Astrocyte (in vitro differentiated cells and primary cell): ENCODE results near the gene CD34.

Experiments
- CTCF ChIP-seq: IDR thresholded peaks from 2 replicates; pipeline ENCODE4 v1.5.1; 2011; ENCODE audit warnings: low read depth, mild to moderate bottlenecking, inconsistent platforms, low read length, moderate library complexity; ENCODE audit not compliant: insufficient read depth
- EZH2 ChIP-seq: IDR thresholded peaks from 2 replicates; pipeline ENCODE4 v1.6.1; 2012; ENCODE audit warnings: mild to moderate bottlenecking, low read length, inconsistent platforms; ENCODE audit not compliant: insufficient read depth

- TF ChIP-seq CTCF = no peak
- no peak for TF ChIP-seq EZH2
These were observed 10.4 kb upstream of the CD34 start for GRCh38 chr1:207921321-207921720.
